ENCODE measurements around the gene ZNF827.

Gene ZNF827

GRCh38 chr4:145772347-145772746 is 166.3 kb downstream of the ZNF827 start:
- in situ Hi-C loops (cut with MboI; ENCODE audit: low sequenced_read_pairs) = no loop called here

- in situ Hi-C loops (cut with MboI; ENCODE audit: low sequenced_read_pairs) = no loop called here
Observed at GRCh38 chr4:145770124-145770523, 168.5 kb downstream of the ZNF827 start.

- in situ Hi-C loops (cut with MboI; ENCODE audit: low sequenced_read_pairs) = no loop called here
Observed at GRCh38 chr4:145769450-145770037, 169.1 kb downstream of the ZNF827 start.

GRCh38 chr4:145766273-145766672 is 172.3 kb downstream of the ZNF827 start:
- in situ Hi-C loops (cut with MboI; ENCODE audit: low sequenced_read_pairs) = no loop called here

- in situ Hi-C loops (cut with MboI; ENCODE audit: low sequenced_read_pairs) = no loop called here
Observed at GRCh38 chr4:145763399-145763798, 175.2 kb downstream of the ZNF827 start.

GRCh38 chr4:145762719-145763118 is 175.9 kb downstream of the ZNF827 start:
- in situ Hi-C loops (cut with MboI; ENCODE audit: low sequenced_read_pairs) = no loop called here

GRCh38 chr4:145760961-145761929 is 177.4 kb downstream of the ZNF827 start:
- in situ Hi-C loops (cut with MboI; ENCODE audit: low sequenced_read_pairs) = no loop called here

GRCh38 chr4:145760176-145760575 is 178.4 kb downstream of the ZNF827 start:
- in situ Hi-C loops (cut with MboI; ENCODE audit: low sequenced_read_pairs) = no loop called here

- in situ Hi-C loops (cut with MboI; ENCODE audit: low sequenced_read_pairs) = no loop called here
Observed at GRCh38 chr4:145757188-145757587, 181.4 kb downstream of the ZNF827 start.

GRCh38 chr4:145756244-145756643 is 182.4 kb downstream of the ZNF827 start:
- in situ Hi-C loops (cut with MboI; ENCODE audit: low sequenced_read_pairs) = no loop called here

GRCh38 chr4:145755802-145756201 is 182.8 kb downstream of the ZNF827 start:
- in situ Hi-C loops (cut with MboI; ENCODE audit: low sequenced_read_pairs) = no loop called here

- in situ Hi-C loops (cut with MboI; ENCODE audit: low sequenced_read_pairs) = no loop called here
Observed at GRCh38 chr4:145743641-145744040, 195.0 kb downstream of the ZNF827 start.

- in situ Hi-C loops (cut with MboI; ENCODE audit: low sequenced_read_pairs) = no loop called here
Observed at GRCh38 chr4:145740806-145741205, 197.8 kb downstream of the ZNF827 start.

GRCh38 chr4:145739845-145740244 is 198.8 kb downstream of the ZNF827 start:
- in situ Hi-C loops (cut with MboI; ENCODE audit: low sequenced_read_pairs) = no loop called here

- in situ Hi-C loops (cut with MboI; ENCODE audit: low sequenced_read_pairs) = no loop called here
Observed at GRCh38 chr4:145736241-145736831, 202.3 kb downstream of the ZNF827 start.

GRCh38 chr4:145735827-145736226 is 202.8 kb downstream of the ZNF827 start:
- in situ Hi-C loops (cut with MboI; ENCODE audit: low sequenced_read_pairs) = no loop called here

- in situ Hi-C loops (cut with MboI; ENCODE audit: low sequenced_read_pairs) = no loop called here
Observed at GRCh38 chr4:145735347-145735675, 203.3 kb downstream of the ZNF827 start.

GRCh38 chr4:145734576-145735346 is 203.9 kb downstream of the ZNF827 start:
- in situ Hi-C loops (cut with MboI; ENCODE audit: low sequenced_read_pairs) = no loop called here

- in situ Hi-C loops (cut with MboI; ENCODE audit: low sequenced_read_pairs) = no loop called here
Observed at GRCh38 chr4:145734031-145734430, 204.6 kb downstream of the ZNF827 start.

- in situ Hi-C loops (cut with MboI; ENCODE audit: low sequenced_read_pairs) = no loop called here
Observed at GRCh38 chr4:145732895-145733880, 205.4 kb downstream of the ZNF827 start.

All from HL-60/S4 treated with phorbol 12-myristate 13-acetate at 8.2 ng/mL for 4 days and 3 days (cell line).